BE2C (cell line): Measurements from ENCODE around the gene APBB2.

Experiments used
- DNase-seq: peaks from one replicate; pipeline ENCODE4 v3.0.0-alpha.2; 2020
- H3K27me3 ChIP-seq: fragments of 250-450 bp; sonication (Bioruptor Pico); 2 replicates; pipeline ENCODE4 v1.5.1; 2020; ENCODE audit warnings: mild to moderate bottlenecking
- H3K36me3 ChIP-seq: fragments of 250-450 bp; sonication (Bioruptor Pico); 2 replicates; pipeline ENCODE4 v1.5.1; 2020; ENCODE audit warnings: mild to moderate bottlenecking
- H3K4me1 ChIP-seq: fragments of 250-450 bp; sonication (Bioruptor Pico); 2 replicates; pipeline ENCODE4 v1.5.1; 2020
- H3K4me3 ChIP-seq: 2 replicates; pipeline ENCODE4 v1.5.1; 2011; ENCODE audit warnings: low read depth, low read length
- H3K9me3 ChIP-seq: fragments of 250-450 bp; sonication (Bioruptor Pico); 2 replicates; pipeline ENCODE4 v1.5.1; 2020
- TF ChIP-seq, protein P1 (sequence below): IDR thresholded peaks from 2 replicates; pipeline ENCODE4 v1.5.1; 2012; ENCODE audit warnings: mild to moderate bottlenecking, low read depth, low read length

The APBB2 gene

GRCh38 chr4:40954088-40954668 lies 260.2 kb downstream of the APBB2 start:
- Histone ChIP-seq H3K36me3 (no peaks in the 10 kb centered on the region), H3K9me3 (no peaks in the 10 kb centered on the region), H3K4me1 (no peaks in the 10 kb centered on the region), H3K4me3 (no peak overlapping the region), H3K27me3 (no peaks in the 10 kb centered on the region)
- TF ChIP-seq, protein P1, sequence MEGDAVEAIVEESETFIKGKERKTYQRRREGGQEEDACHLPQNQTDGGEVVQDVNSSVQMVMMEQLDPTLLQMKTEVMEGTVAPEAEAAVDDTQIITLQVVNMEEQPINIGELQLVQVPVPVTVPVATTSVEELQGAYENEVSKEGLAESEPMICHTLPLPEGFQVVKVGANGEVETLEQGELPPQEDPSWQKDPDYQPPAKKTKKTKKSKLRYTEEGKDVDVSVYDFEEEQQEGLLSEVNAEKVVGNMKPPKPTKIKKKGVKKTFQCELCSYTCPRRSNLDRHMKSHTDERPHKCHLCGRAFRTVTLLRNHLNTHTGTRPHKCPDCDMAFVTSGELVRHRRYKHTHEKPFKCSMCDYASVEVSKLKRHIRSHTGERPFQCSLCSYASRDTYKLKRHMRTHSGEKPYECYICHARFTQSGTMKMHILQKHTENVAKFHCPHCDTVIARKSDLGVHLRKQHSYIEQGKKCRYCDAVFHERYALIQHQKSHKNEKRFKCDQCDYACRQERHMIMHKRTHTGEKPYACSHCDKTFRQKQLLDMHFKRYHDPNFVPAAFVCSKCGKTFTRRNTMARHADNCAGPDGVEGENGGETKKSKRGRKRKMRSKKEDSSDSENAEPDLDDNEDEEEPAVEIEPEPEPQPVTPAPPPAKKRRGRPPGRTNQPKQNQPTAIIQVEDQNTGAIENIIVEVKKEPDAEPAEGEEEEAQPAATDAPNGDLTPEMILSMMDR: no peak
- no peak for DNase-seq

GRCh38 chr4:40953283-40954087 lies 260.9 kb downstream of the APBB2 start:
- H3K4me3 ChIP-seq: no peak overlapping the region
- no peaks in the 10 kb centered on the region for H3K9me3 ChIP-seq
- no peaks in the 10 kb centered on the region for H3K4me1 ChIP-seq
- DNase-seq: no peak
- no peaks in the 10 kb centered on the region for H3K27me3 ChIP-seq
- no peaks in the 10 kb centered on the region for H3K36me3 ChIP-seq
- TF ChIP-seq, protein P1: no peak

- H3K36me3 ChIP-seq: no peaks in the 10 kb centered on the region
Measured at GRCh38 chr4:40952672-40953071, 261.7 kb downstream of the APBB2 start.

GRCh38 chr4:40952217-40952616 lies 262.1 kb downstream of the APBB2 start:
- no peak for DNase-seq
- TF ChIP-seq, protein P1: no peak
- Histone ChIP-seq H3K9me3 (no peaks in the 10 kb centered on the region), H3K27me3 (no peaks in the 10 kb centered on the region), H3K36me3 (no peaks in the 10 kb centered on the region), H3K4me3 (no peak overlapping the region), H3K4me1 (no peaks in the 10 kb centered on the region)

More at GRCh38 chr4:40952672-40953071, 261.7 kb downstream of the APBB2 start:
- no peak for DNase-seq
- H3K9me3 ChIP-seq: no peaks in the 10 kb centered on the region
- no peak overlapping the region for H3K4me3 ChIP-seq
- no peaks in the 10 kb centered on the region for H3K4me1 ChIP-seq
- TF ChIP-seq, protein P1: no peak
- no peaks in the 10 kb centered on the region for H3K27me3 ChIP-seq

GRCh38 chr4:40951026-40951425 lies 263.3 kb downstream of the APBB2 start:
- no peaks in the 10 kb centered on the region for H3K27me3 ChIP-seq
- DNase-seq: no peak
- H3K4me1 ChIP-seq: no peaks in the 10 kb centered on the region
- H3K36me3 ChIP-seq: no peaks in the 10 kb centered on the region
- no peaks in the 10 kb centered on the region for H3K9me3 ChIP-seq
- TF ChIP-seq, protein P1: no peak
- no peak overlapping the region for H3K4me3 ChIP-seq
